ENCODE data around the gene WNT5B. TPM values are rescaled to one million over a fixed set of nuclear protein-coding genes. Genes with fewer than 3 reads are reported as not detected.

WNT5B gene
- total and polyA plus RNA-seq, 2 donors (not counting 3 experiments of a cell fraction or from before 2014, with no cell fraction given), result not detected

DNA sequence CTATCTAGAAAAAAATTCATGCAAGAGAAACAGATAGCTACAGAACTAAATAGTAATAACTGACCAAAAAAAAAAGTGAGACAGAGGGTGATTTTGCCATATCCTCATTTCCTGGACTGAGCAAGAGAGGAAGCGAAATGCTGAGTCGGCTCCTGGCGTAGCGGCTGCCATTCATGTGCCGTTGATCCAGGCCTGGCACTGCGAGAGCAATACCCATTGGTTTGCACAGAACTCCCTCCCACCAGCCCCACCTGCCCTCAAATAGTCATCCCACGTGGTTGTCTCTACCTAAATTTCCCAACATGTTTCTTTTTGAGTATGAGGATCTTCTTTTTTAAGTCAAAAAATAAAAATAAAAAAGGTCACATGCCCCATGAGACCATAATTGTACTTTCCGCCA is 9.4 kb upstream of the WNT5B start:
- no peaks in the 10 kb centered on the region for H3K9me1 ChIP-seq (replicated peaks; ENCODE audit: control insufficient read depth, extremely low read depth, insufficient read depth, low read length)

DNA sequence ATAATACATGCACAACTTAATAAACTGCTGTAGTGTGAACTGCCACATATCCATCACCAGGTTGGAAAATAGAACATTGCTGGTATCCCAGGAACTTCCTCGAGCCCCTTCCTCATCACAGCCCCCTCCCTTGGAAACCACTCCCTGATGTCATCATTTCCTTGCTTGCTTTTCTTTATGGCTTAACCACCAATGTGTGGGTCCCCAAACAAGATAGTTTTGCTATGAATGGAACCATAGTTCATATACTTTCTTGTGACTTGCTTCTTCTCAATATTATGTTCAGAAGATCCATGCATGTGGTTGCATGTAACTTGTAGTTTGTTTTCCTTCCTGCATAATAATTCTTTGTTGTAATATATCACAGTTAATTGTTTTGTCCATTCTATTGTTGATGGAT is 8.9 kb upstream of the WNT5B start:
- intact Hi-C loops (cut with micrococcal nuclease), result no loop called here
- dilution Hi-C loops (cut with MboI; ENCODE audit: extremely low pct_ligation_motif_present, low sequenced_read_pairs), result no loop called here

More for the DNA sequence above, 9.4 kb upstream of the WNT5B start:
- intact Hi-C loops (cut with micrococcal nuclease), result no loop called here
- TF ChIP-seq, protein P1, sequence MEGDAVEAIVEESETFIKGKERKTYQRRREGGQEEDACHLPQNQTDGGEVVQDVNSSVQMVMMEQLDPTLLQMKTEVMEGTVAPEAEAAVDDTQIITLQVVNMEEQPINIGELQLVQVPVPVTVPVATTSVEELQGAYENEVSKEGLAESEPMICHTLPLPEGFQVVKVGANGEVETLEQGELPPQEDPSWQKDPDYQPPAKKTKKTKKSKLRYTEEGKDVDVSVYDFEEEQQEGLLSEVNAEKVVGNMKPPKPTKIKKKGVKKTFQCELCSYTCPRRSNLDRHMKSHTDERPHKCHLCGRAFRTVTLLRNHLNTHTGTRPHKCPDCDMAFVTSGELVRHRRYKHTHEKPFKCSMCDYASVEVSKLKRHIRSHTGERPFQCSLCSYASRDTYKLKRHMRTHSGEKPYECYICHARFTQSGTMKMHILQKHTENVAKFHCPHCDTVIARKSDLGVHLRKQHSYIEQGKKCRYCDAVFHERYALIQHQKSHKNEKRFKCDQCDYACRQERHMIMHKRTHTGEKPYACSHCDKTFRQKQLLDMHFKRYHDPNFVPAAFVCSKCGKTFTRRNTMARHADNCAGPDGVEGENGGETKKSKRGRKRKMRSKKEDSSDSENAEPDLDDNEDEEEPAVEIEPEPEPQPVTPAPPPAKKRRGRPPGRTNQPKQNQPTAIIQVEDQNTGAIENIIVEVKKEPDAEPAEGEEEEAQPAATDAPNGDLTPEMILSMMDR (IDR thresholded peaks at IDR 0.05; ENCODE audit: extremely low read depth in 1 of 2, insufficient read depth in 1 of 2, low read depth in 1 of 2, low read length in 2 of 2), result no peak
- TF ChIP-seq, protein P2, sequence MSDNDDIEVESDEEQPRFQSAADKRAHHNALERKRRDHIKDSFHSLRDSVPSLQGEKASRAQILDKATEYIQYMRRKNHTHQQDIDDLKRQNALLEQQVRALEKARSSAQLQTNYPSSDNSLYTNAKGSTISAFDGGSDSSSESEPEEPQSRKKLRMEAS (IDR thresholded peaks at IDR 0.05; ENCODE audit: insufficient read depth, insufficient read length), result peak; percentile 41
- Histone ChIP-seq H3K27me3 (ENCODE audit: control insufficient read depth in 2 of 2, insufficient read depth in 2 of 2, low read length in 2 of 2) (peaks cover 1 to 3% of the 10 kb centered on the region in 2 experiments), H3K79me2 (ENCODE audit: control insufficient read depth, insufficient read depth, low read length) (no peaks in the 10 kb centered on the region), H3K9me3 (replicated peaks; ENCODE audit: control insufficient read depth, insufficient read depth, low read length) (no peaks in the 10 kb centered on the region), H3K9ac (replicated peaks; ENCODE audit: extremely low read depth, insufficient read depth, low read length) (no peak overlapping the region), H4K20me1 (replicated peaks; ENCODE audit: control insufficient read depth, extremely low read depth, insufficient read depth, low read length) (no peaks in the 10 kb centered on the region), H3K36me3 (ENCODE audit: control insufficient read depth in 2 of 2, extremely low read depth in 1 of 2, insufficient read depth in 2 of 2, low read length in 2 of 2) (no peaks in the 10 kb centered on the region), H3K4me2 (ENCODE audit: insufficient read depth, low read length) (peak overlapping the region; percentile 47), H3K4me3 (replicated peaks in 1 of 3; ENCODE audit: insufficient read depth in 1 of 3, low read depth in 1 of 3, low read length in 3 of 3) (no peak overlapping the region), H3K27ac (ENCODE audit: insufficient read depth, low read depth, low read length) (no peak overlapping the region), H3K4me1 (ENCODE audit: control insufficient read depth, extremely low read depth, insufficient read depth, low read length) (peaks cover 7% of the 10 kb centered on the region), H2AFZ (ENCODE audit: low read depth, low read length) (no peak overlapping the region)
- dilution Hi-C loops (cut with MboI; ENCODE audit: extremely low pct_ligation_motif_present, low sequenced_read_pairs), result no loop called here
- ChIA-PET POLR2A (no interaction called here), CTCF (interaction anchor here (0.8 kb wide), 1 partner anchor 502 kb away, joined by 3 read pairs; no protein-coding TSS in a partner anchor)
- DNase-seq (ENCODE audit: low read depth, low spot score) (peak; percentile 71), FAIRE-seq (peak; percentile 95)
- BruUV-seq (replicated peaks), result no TSS peak

More for the DNA sequence above, 8.9 kb upstream of the WNT5B start:
- no peak overlapping the region for H3K27ac ChIP-seq (ENCODE audit: insufficient read depth, low read depth, low read length)
- no peaks in the 10 kb centered on the region for H3K79me2 ChIP-seq (ENCODE audit: control insufficient read depth, insufficient read depth, low read length)
- peaks cover 7% of the 10 kb centered on the region for H3K4me1 ChIP-seq (ENCODE audit: control insufficient read depth, extremely low read depth, insufficient read depth, low read length)
- no peak overlapping the region for H3K4me3 ChIP-seq (replicated peaks in 1 of 3; ENCODE audit: insufficient read depth in 1 of 3, low read depth in 1 of 3, low read length in 3 of 3)
- POLR2A ChIA-PET, result no interaction called here
- TF ChIP-seq POLR2AphosphoS5 (IDR thresholded peaks at IDR 0.05; ENCODE audit: insufficient read depth, low read depth, low read length) (no peak), FOS (IDR thresholded peaks at IDR 0.05; ENCODE audit: borderline replicate concordance, insufficient read depth, low read length) (no peak), MYC (IDR thresholded peaks at IDR 0.05; ENCODE audit: low read depth, low read length) (no peak), JUN (IDR thresholded peaks at IDR 0.05; ENCODE audit: borderline replicate concordance, insufficient read depth, insufficient read length, low read depth) (no peak), POLR2A (IDR thresholded peaks at IDR 0.05; ENCODE audit: low read depth, low read length) (no peak), GATA2 (IDR thresholded peaks at IDR 0.05; ENCODE audit: insufficient read depth, insufficient read length, low read depth, low read length) (no peak), EZH2 (IDR thresholded peaks at IDR 0.05; ENCODE audit: borderline replicate concordance, low read depth, low read length, severe bottlenecking) (no peak)
- TF ChIP-seq, protein P1 (IDR thresholded peaks at IDR 0.05; ENCODE audit: extremely low read depth in 1 of 2, insufficient read depth in 1 of 2, low read depth in 1 of 2, low read length in 2 of 2), result no peak
- TF ChIP-seq, protein P2 (IDR thresholded peaks at IDR 0.05; ENCODE audit: insufficient read depth, insufficient read length), result no peak
- no peak overlapping the region for H2AFZ ChIP-seq (ENCODE audit: low read depth, low read length)
- no peak for FAIRE-seq
- DNase-seq (ENCODE audit: low read depth, low spot score), result no peak
- peaks cover 1 to 3% of the 10 kb centered on the region in 2 experiments for H3K27me3 ChIP-seq (ENCODE audit: control insufficient read depth in 2 of 2, insufficient read depth in 2 of 2, low read length in 2 of 2)
- H3K4me2 ChIP-seq (ENCODE audit: insufficient read depth, low read length), result no peak overlapping the region
- CTCF ChIA-PET, result interaction anchor here (0.8 kb wide), 1 partner anchor 502 kb away, joined by 3 read pairs; no protein-coding TSS in a partner anchor
- no peaks in the 10 kb centered on the region for H4K20me1 ChIP-seq (replicated peaks; ENCODE audit: control insufficient read depth, extremely low read depth, insufficient read depth, low read length)
- H3K9me1 ChIP-seq (replicated peaks; ENCODE audit: control insufficient read depth, extremely low read depth, insufficient read depth, low read length), result no peaks in the 10 kb centered on the region
- no peaks in the 10 kb centered on the region for H3K36me3 ChIP-seq (ENCODE audit: control insufficient read depth in 2 of 2, extremely low read depth in 1 of 2, insufficient read depth in 2 of 2, low read length in 2 of 2)
- no peak overlapping the region for H3K9ac ChIP-seq (replicated peaks; ENCODE audit: extremely low read depth, insufficient read depth, low read length)
- no peaks in the 10 kb centered on the region for H3K9me3 ChIP-seq (replicated peaks; ENCODE audit: control insufficient read depth, insufficient read depth, low read length)
- BruUV-seq (replicated peaks), result no TSS peak
